ENCODE data around the gene GNB3. TPM values are rescaled to one million over a fixed set of nuclear protein-coding genes. Genes with fewer than 3 reads are reported as not detected.

Gene GNB3
- total and polyA plus RNA-seq, 2 donors (not counting 3 experiments of a cell fraction or from before 2014, with no cell fraction given), result 9.4 to 12.0 TPM

- POLR2A ChIA-PET, result no interaction called here
- H3K27ac ChIP-seq (ENCODE audit: insufficient read depth, low read depth, low read length), result no peak overlapping the region
- H3K27me3 ChIP-seq (ENCODE audit: control insufficient read depth in 2 of 2, insufficient read depth in 2 of 2, low read length in 2 of 2), result no peaks in the 10 kb centered on the region
- no peaks in the 10 kb centered on the region for H4K20me1 ChIP-seq (replicated peaks; ENCODE audit: control insufficient read depth, extremely low read depth, insufficient read depth, low read length)
- no peak overlapping the region for H3K4me3 ChIP-seq (replicated peaks in 1 of 3; ENCODE audit: insufficient read depth in 1 of 3, low read depth in 1 of 3, low read length in 3 of 3)
- intact Hi-C loops (cut with micrococcal nuclease), result no loop called here
- no peak for TF ChIP-seq MAX (IDR thresholded peaks at IDR 0.05; ENCODE audit: insufficient read depth, insufficient read length)
- no peak for TF ChIP-seq GATA2 (IDR thresholded peaks at IDR 0.05; ENCODE audit: insufficient read depth, insufficient read length, low read depth, low read length)
- TF ChIP-seq JUN (IDR thresholded peaks at IDR 0.05; ENCODE audit: borderline replicate concordance, insufficient read depth, insufficient read length, low read depth), result no peak
- no peak for TF ChIP-seq CTCF (IDR thresholded peaks at IDR 0.05; ENCODE audit: extremely low read depth in 1 of 2, insufficient read depth in 1 of 2, low read depth in 1 of 2, low read length in 2 of 2)
- no peak for TF ChIP-seq FOS (IDR thresholded peaks at IDR 0.05; ENCODE audit: borderline replicate concordance, insufficient read depth, low read length)
- no peak for TF ChIP-seq POLR2AphosphoS5 (IDR thresholded peaks at IDR 0.05; ENCODE audit: insufficient read depth, low read depth, low read length)
- no peak for TF ChIP-seq EZH2 (IDR thresholded peaks at IDR 0.05; ENCODE audit: borderline replicate concordance, low read depth, low read length, severe bottlenecking)
- no peak for TF ChIP-seq MYC (IDR thresholded peaks at IDR 0.05; ENCODE audit: low read depth, low read length)
- TF ChIP-seq POLR2A (IDR thresholded peaks at IDR 0.05; ENCODE audit: low read depth, low read length), result no peak
- H2AFZ ChIP-seq (ENCODE audit: low read depth, low read length), result no peak overlapping the region
- no peak overlapping the region for H3K4me2 ChIP-seq (ENCODE audit: insufficient read depth, low read length)
- no peak for FAIRE-seq
- CTCF ChIA-PET, result interaction anchor here (12.0 kb wide), 1 partner anchor 78 kb away, joined by 148 read pairs; the partner anchor contains the start of gene MLF2
- no peak for DNase-seq (ENCODE audit: low read depth, low spot score)
- H3K9me3 ChIP-seq (replicated peaks; ENCODE audit: control insufficient read depth, insufficient read depth, low read length), result no peaks in the 10 kb centered on the region
- H3K9ac ChIP-seq (replicated peaks; ENCODE audit: extremely low read depth, insufficient read depth, low read length), result no peak overlapping the region
- dilution Hi-C loops (cut with MboI; ENCODE audit: extremely low pct_ligation_motif_present, low sequenced_read_pairs), result no loop called here
- H3K4me1 ChIP-seq (ENCODE audit: control insufficient read depth, extremely low read depth, insufficient read depth, low read length), result peaks cover 13% of the 10 kb centered on the region
- BruUV-seq (replicated peaks), result no TSS peak
- H3K9me1 ChIP-seq (replicated peaks; ENCODE audit: control insufficient read depth, extremely low read depth, insufficient read depth, low read length), result no peaks in the 10 kb centered on the region
- H3K36me3 ChIP-seq (ENCODE audit: control insufficient read depth in 2 of 2, extremely low read depth in 1 of 2, insufficient read depth in 2 of 2, low read length in 2 of 2), result peaks cover 0 to 21% of the 10 kb centered on the region in 2 experiments
- peaks cover 25% of the 10 kb centered on the region for H3K79me2 ChIP-seq (ENCODE audit: control insufficient read depth, insufficient read depth, low read length)
These were observed 9.2 kb upstream of the GNB3 start for GRCh38 chr12:6831450-6831995.

All from endothelial cell of umbilical vein (primary cell).